OCI-LY7 (cell line): ENCODE data around the gene ANKRD44.

Source experiments
- CTCF ChIP-seq: fragments of 200-600 bp; sonication (generic); conservative IDR thresholded peaks from 2 replicates; pipeline ENCODE4 v1.5.1; 2014; ENCODE audit warnings: mild to moderate bottlenecking, antibody characterized with exemption, low read length, moderate library complexity, mixed read lengths
- EZH2phosphoT487 ChIP-seq: fragments of 200-600 bp; sonication (generic); IDR thresholded peaks from 2 replicates; pipeline ENCODE4 v1.6.1; 2018; ENCODE audit warnings: low read depth, borderline replicate concordance, mild to moderate bottlenecking, mixed run types, antibody characterized with exemption, low read length, moderate library complexity, mixed read lengths

- TF ChIP-seq CTCF, result no peak
- TF ChIP-seq EZH2phosphoT487, result no peak
Measured at GRCh38 chr2:197013098-197013497, 297.5 kb downstream of the ANKRD44 start.
